Ovary (tissue), 9 donors: Measurements from ENCODE around the gene PRKCH. TPM values are rescaled to one million over a fixed set of nuclear protein-coding genes. Genes with fewer than 3 reads are reported as not detected.

Source experiments
- DNase-seq, 5 donors: peaks; one replicate each; pipeline ENCODE4 v3.0.0-alpha.2; 2019 to 2020
- H3K27ac ChIP-seq, 2 donors: fragments of 200-600 bp; one replicate each; pipeline versions ENCODE4 v1.5.1 to v1.8.0; 2019 to 2022
- H3K27me3 ChIP-seq: fragments of 200-600 bp; one replicate; pipeline ENCODE4 v1.8.0; 2022
- H3K36me3 ChIP-seq: fragments of 200-600 bp; sonication (generic); one replicate; pipeline ENCODE4 v1.5.1; 2019
- H3K4me1 ChIP-seq: one replicate; pipeline ENCODE4 v1.8.1; 2013; ENCODE audit warnings: mild to moderate bottlenecking, moderate library complexity; ENCODE audit not compliant: insufficient read depth
- H3K4me3 ChIP-seq: fragments of 200-600 bp; sonication (generic); one replicate; pipeline ENCODE4 v1.5.1; 2017
- H3K9me3 ChIP-seq, 2 donors: fragments of 200-600 bp in 1 of 2; sonication (generic) in 1 of 2; one replicate each; pipeline versions ENCODE4 v1.5.1 to v1.8.1; 2013 to 2019; ENCODE audit warnings: mild to moderate bottlenecking in 1 of 2, moderate library complexity in 1 of 2
- CTCF ChIP-seq, 3 donors: fragments of 450-650 bp in 2 of 3; fragments of 200-600 bp in 1 of 3; IDR thresholded peaks; one replicate each; pipeline versions ENCODE4 v1.5.1 to v1.8.0; 2016 to 2022; ENCODE audit warnings: antibody characterized with exemption in 3 of 3, mild to moderate bottlenecking in 1 of 3
- EP300 ChIP-seq: sonication (generic); formaldehyde crosslinking; IDR thresholded peaks from one replicate; pipeline ENCODE4 v1.6.1; 2017; ENCODE audit warnings: antibody characterized with exemption
- POLR2A ChIP-seq: fragments of 450-650 bp; IDR thresholded peaks from one replicate; pipeline ENCODE4 v1.6.1; 2017; ENCODE audit warnings: antibody characterized with exemption, mild to moderate bottlenecking, moderate library complexity
- WGBS, 3 donors: extraction: QIAGEN DNeasy Blood & Tissue Kit in 1 of 3; methylation state at CpG; one replicate each; pipeline versions ENCODE4 v1.1.5 to v1.1.7; 2013 to 2017; 5-methylcytosine and 5-hydroxymethylcytosine counted together
- intact Hi-C, 4 donors: fragments of 100-400 bp; cut with DNase I; formaldehyde crosslinking; loops; one replicate each; pipeline versions ENCODE4 v1.11.0 to v1.15.1; 2022 to 2023
- polyA plus RNA-seq, 2 donors: library from polyadenylated mRNA; stranded (reverse); fragments of 200-250 nt in 1 of 2; fragments of 350-450 nt in 1 of 2; fragmentation: Illumina TruSeq in 1 of 2; extraction: RNeasy Lipid Tissue Mini Kit (QIAGEN cat#74804) in 1 of 2; gene quantifications; one replicate each; pipeline ENCODE4 v1.2.3, GENCODE V29; 2013 to 2014
- total RNA-seq, 7 donors: library from RNA; depleted of rRNA in 2 of 7; stranded (reverse); fragments of >200 nt in 2 of 7; fragmentation: NEBNext Ultra II Directional in 3 of 7; extraction: Animal tissue kit (Norgen Biotek cat#: 25700) in 3 of 7; gene quantifications; one replicate each; pipeline versions ENCODE4 v1.1.0 to v1.2.4, GENCODE V29; 2016 to 2023
- donor health status: DM: no; HTN: no; CAD: no; lungs with moderate emphysema.
- donor health status: DM: no; HTN: no; CAD: no.
- donor health status: Bipolar disorder and iron deficiency.
- donor health status: DM: yes; HTN: yes; CAD: no.
- donor health status: DM: no; HTN: no; CAD: no.
- donor health status: DM: yes; HTN: yes; CAD: no.

PRKCH gene
- total and polyA plus RNA-seq, 9 donors = 8.4 to 47.6 (median 15.9) TPM

GRCh38 chr14:61494018-61494417 is 172.6 kb downstream of the PRKCH start:
- Histone ChIP-seq H3K36me3 (no peaks in the 10 kb centered on the region), H3K27me3 (no peaks in the 10 kb centered on the region), H3K9me3 (no peaks in the 10 kb centered on the region), H3K4me3 (no peak overlapping the region), H3K4me1 (peaks cover 6% of the 10 kb centered on the region), H3K27ac (no peak overlapping the region)
- DNase-seq = no peak
- intact Hi-C loops = no loop called here
- WGBS, 3 donors = 56 to 81% (median 71%) methylated on average over 1 of the region's 1 CpG
- TF ChIP-seq CTCF (IDR thresholded peaks at IDR 0.05) (no peak), EP300 (no peak), POLR2A (no peak)

GRCh38 chr14:61495809-61496208 is 174.4 kb downstream of the PRKCH start:
- H3K27ac ChIP-seq = no peak overlapping the region
- no peaks in the 10 kb centered on the region for H3K27me3 ChIP-seq
- no peaks in the 10 kb centered on the region for H3K36me3 ChIP-seq
- DNase-seq = no peak
- no peaks in the 10 kb centered on the region for H3K9me3 ChIP-seq
- intact Hi-C loops = no loop called here
- TF ChIP-seq CTCF (IDR thresholded peaks at IDR 0.05) (no peak), POLR2A (no peak), EP300 (no peak)
- peaks cover 8% of the 10 kb centered on the region for H3K4me1 ChIP-seq
- no peak overlapping the region for H3K4me3 ChIP-seq
- 97 to 99% (median 97%) methylated on average over 5 of the region's 5 CpGs for WGBS, 3 donors

- TF ChIP-seq EP300 (no peak), POLR2A (no peak), CTCF (IDR thresholded peaks at IDR 0.05) (no peak)
- H3K27me3 ChIP-seq = no peaks in the 10 kb centered on the region
- H3K36me3 ChIP-seq = no peaks in the 10 kb centered on the region
- no peak overlapping the region for H3K4me3 ChIP-seq
- H3K27ac ChIP-seq = no peak overlapping the region
- peaks cover 8% of the 10 kb centered on the region for H3K4me1 ChIP-seq
- DNase-seq = no peak
- intact Hi-C loops = no loop called here
- no peaks in the 10 kb centered on the region for H3K9me3 ChIP-seq
- 29 to 31% (median 29%) methylated on average over 3 of the region's 3 CpGs for WGBS, 3 donors
Measured at GRCh38 chr14:61498303-61498702, 176.9 kb downstream of the PRKCH start.

- no peak for DNase-seq
- Histone ChIP-seq H3K27me3 (no peaks in the 10 kb centered on the region), H3K27ac (no peak overlapping the region), H3K9me3 (no peaks in the 10 kb centered on the region), H3K4me3 (no peak overlapping the region), H3K36me3 (no peaks in the 10 kb centered on the region), H3K4me1 (peaks cover 8% of the 10 kb centered on the region)
- no peak for TF ChIP-seq EP300
- no peak for TF ChIP-seq CTCF (IDR thresholded peaks at IDR 0.05)
- no peak for TF ChIP-seq POLR2A
- 8 to 22% (median 16%) methylated on average over 6 of the region's 6 CpGs for WGBS, 3 donors
- intact Hi-C loops = no loop called here
Measured at GRCh38 chr14:61498811-61499210, 177.4 kb downstream of the PRKCH start.

- H3K4me3 ChIP-seq = no peak overlapping the region
- no peaks in the 10 kb centered on the region for H3K9me3 ChIP-seq
- 93 to 97% (median 96%) methylated on average over 7 of the region's 7 CpGs for WGBS, 3 donors
- no peaks in the 10 kb centered on the region for H3K36me3 ChIP-seq
- TF ChIP-seq POLR2A (no peak), CTCF (IDR thresholded peaks at IDR 0.05) (no peak), EP300 (no peak)
- DNase-seq = no peak
- intact Hi-C loops = no loop called here
- H3K4me1 ChIP-seq = peaks cover 8% of the 10 kb centered on the region
- no peaks in the 10 kb centered on the region for H3K27me3 ChIP-seq
- no peak overlapping the region for H3K27ac ChIP-seq
Measured at GRCh38 chr14:61499991-61500390, 178.6 kb downstream of the PRKCH start.
